ENCODE data around the gene FICD. TPM values are rescaled to one million over a fixed set of nuclear protein-coding genes. Genes with fewer than 3 reads are reported as not detected.
A peak's percentile ranks its signal among the peaks of the same experiment; 100 is the strongest.

The FICD gene
- total and polyA plus RNA-seq, 9 of the 15 experiments (the other 6 are each of a cell fraction or from before 2014, with no cell fraction given), result 0.88 to 4.5 (median 1.9) TPM

DNA sequence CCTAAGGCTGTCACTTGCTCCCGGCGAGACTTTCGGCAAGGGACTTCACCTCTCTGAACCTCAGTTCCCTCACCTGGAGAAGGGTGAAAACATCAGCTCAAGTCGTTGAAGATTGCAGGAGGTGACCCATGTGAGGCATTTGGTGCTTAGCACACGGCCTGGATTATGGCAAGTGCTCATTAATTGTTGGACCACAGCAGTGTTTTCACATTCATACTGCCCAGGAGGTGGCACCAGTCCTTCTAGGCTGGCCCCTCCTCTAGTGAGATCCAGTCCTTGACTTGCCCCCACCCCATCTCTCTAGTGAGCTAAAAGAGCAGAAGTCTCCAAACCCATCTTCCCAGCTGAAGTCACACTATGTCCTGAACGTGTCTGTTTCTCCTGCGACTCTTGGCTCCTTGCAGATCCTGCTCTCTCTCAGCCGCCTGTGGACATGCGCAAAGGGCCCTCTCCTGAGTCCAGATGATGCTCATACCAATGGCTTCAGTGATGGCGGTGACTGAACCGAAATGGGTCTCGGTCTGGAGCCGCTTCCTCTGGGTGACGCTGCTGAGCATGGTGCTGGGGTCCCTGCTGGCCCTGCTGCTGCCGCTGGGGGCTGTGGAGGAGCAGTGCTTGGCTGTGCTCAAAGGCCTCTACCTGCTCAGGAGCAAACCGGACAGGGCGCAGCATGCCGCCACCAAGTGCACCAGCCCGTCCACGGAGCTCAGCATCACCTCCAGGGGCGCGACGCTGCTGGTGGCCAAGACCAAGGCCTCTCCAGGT lies 1.6 kb downstream of the FICD start (continued):
- TF ChIP-seq, protein P1, sequence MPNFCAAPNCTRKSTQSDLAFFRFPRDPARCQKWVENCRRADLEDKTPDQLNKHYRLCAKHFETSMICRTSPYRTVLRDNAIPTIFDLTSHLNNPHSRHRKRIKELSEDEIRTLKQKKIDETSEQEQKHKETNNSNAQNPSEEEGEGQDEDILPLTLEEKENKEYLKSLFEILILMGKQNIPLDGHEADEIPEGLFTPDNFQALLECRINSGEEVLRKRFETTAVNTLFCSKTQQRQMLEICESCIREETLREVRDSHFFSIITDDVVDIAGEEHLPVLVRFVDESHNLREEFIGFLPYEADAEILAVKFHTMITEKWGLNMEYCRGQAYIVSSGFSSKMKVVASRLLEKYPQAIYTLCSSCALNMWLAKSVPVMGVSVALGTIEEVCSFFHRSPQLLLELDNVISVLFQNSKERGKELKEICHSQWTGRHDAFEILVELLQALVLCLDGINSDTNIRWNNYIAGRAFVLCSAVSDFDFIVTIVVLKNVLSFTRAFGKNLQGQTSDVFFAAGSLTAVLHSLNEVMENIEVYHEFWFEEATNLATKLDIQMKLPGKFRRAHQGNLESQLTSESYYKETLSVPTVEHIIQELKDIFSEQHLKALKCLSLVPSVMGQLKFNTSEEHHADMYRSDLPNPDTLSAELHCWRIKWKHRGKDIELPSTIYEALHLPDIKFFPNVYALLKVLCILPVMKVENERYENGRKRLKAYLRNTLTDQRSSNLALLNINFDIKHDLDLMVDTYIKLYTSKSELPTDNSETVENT (CRISPR knock-in tag; IDR thresholded peaks at IDR 0.05), result no peak
- no peak for TF ChIP-seq HDAC6 (IDR thresholded peaks at IDR 0.05; ENCODE audit: low read depth, low read length)
- TF ChIP-seq MYC (IDR thresholded peaks at IDR 0.05; ENCODE audit: low read depth, low read length), result no peak
- no peak for TF ChIP-seq MYC (CRISPR knock-in tag; IDR thresholded peaks at IDR 0.05; ENCODE audit: borderline replicate concordance, low read depth)
- no peak for TF ChIP-seq SIX5 (IDR thresholded peaks at IDR 0.05; ENCODE audit: borderline replicate concordance in 1 of 2, insufficient read depth in 1 of 2, low read depth in 1 of 2, low read length in 2 of 2)
- TF ChIP-seq MTA3 (IDR thresholded peaks at IDR 0.05; ENCODE audit: borderline replicate concordance), result no peak
- TF ChIP-seq RAD21 (CRISPR knock-in tag; conservative IDR thresholded peaks at IDR 0.05 in 1 of 2, IDR thresholded peaks at IDR 0.05 in 1 of 2), result peak in 1 of 2 experiments; percentile 26; a peak in 2 of 4 replicates
- TF ChIP-seq, protein P2, sequence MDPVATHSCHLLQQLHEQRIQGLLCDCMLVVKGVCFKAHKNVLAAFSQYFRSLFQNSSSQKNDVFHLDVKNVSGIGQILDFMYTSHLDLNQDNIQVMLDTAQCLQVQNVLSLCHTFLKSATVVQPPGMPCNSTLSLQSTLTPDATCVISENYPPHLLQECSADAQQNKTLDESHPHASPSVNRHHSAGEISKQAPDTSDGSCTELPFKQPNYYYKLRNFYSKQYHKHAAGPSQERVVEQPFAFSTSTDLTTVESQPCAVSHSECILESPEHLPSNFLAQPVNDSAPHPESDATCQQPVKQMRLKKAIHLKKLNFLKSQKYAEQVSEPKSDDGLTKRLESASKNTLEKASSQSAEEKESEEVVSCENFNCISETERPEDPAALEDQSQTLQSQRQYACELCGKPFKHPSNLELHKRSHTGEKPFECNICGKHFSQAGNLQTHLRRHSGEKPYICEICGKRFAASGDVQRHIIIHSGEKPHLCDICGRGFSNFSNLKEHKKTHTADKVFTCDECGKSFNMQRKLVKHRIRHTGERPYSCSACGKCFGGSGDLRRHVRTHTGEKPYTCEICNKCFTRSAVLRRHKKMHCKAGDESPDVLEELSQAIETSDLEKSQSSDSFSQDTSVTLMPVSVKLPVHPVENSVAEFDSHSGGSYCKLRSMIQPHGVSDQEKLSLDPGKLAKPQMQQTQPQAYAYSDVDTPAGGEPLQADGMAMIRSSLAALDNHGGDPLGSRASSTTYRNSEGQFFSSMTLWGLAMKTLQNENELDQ (CRISPR knock-in tag; IDR thresholded peaks at IDR 0.05; ENCODE audit: borderline replicate concordance), result no peak
- no peak for TF ChIP-seq HNRNPL (IDR thresholded peaks at IDR 0.05; ENCODE audit: low read depth, low read length)
- TF ChIP-seq, protein P3, sequence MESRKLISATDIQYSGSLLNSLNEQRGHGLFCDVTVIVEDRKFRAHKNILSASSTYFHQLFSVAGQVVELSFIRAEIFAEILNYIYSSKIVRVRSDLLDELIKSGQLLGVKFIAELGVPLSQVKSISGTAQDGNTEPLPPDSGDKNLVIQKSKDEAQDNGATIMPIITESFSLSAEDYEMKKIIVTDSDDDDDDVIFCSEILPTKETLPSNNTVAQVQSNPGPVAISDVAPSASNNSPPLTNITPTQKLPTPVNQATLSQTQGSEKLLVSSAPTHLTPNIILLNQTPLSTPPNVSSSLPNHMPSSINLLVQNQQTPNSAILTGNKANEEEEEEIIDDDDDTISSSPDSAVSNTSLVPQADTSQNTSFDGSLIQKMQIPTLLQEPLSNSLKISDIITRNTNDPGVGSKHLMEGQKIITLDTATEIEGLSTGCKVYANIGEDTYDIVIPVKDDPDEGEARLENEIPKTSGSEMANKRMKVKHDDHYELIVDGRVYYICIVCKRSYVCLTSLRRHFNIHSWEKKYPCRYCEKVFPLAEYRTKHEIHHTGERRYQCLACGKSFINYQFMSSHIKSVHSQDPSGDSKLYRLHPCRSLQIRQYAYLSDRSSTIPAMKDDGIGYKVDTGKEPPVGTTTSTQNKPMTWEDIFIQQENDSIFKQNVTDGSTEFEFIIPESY (CRISPR knock-in tag; IDR thresholded peaks at IDR 0.05), result peak; percentile 97
- TF ChIP-seq POLR2A (conservative IDR thresholded peaks at IDR 0.05), result 0 out of 2 replicates have a peak, but pooled peaks have one; percentile 21
- no peak for TF ChIP-seq CBX2 (IDR thresholded peaks at IDR 0.05; ENCODE audit: insufficient read depth, low read length, poor library complexity, severe bottlenecking)

Data from K562 (cell line).